Left ventricle myocardium inferior (tissue), 1 donor: ENCODE data around the gene ADAMTS12. TPM values are rescaled to one million over a fixed set of nuclear protein-coding genes. Genes with fewer than 3 reads are reported as not detected.

ENCODE experiments used
- DNase-seq: peaks from one replicate; pipeline ENCODE4 v3.0.0-alpha.2; 2020
- H3K27ac ChIP-seq: fragments of 200-600 bp; replicated peaks from 2 replicates; pipeline ENCODE4 v1.8.0; 2021
- H3K27me3 ChIP-seq: fragments of 200-600 bp; 2 replicates; pipeline ENCODE4 v1.8.0; 2021; ENCODE audit warnings: low read depth
- H3K36me3 ChIP-seq: fragments of 200-600 bp; 2 replicates; pipeline ENCODE4 v1.8.0; 2021
- H3K4me1 ChIP-seq: fragments of 200-600 bp; 2 replicates; pipeline ENCODE4 v1.8.0; 2021
- H3K4me3 ChIP-seq: fragments of 200-600 bp; 2 replicates; pipeline ENCODE4 v1.8.0; 2021; ENCODE audit warnings: mild to moderate bottlenecking, moderate library complexity
- H3K9me3 ChIP-seq: fragments of 200-600 bp; replicated peaks from 2 replicates; pipeline ENCODE4 v1.8.0; 2021
- intact Hi-C: fragments of 100-400 bp; cut with micrococcal nuclease; formaldehyde crosslinking; loops from one replicate; pipeline ENCODE4 v1.11.0; 2022
- total RNA-seq: library from RNA; stranded (reverse); fragmentation: NEBNext Ultra II Directional; extraction: Animal tissue kit (Norgen Biotek cat#: 25700); gene quantifications from one replicate; pipeline ENCODE4 v1.2.1, GENCODE V29; 2021
- TF ChIP-seq, protein P1 (sequence below): fragments of 200-600 bp; IDR thresholded peaks from 2 replicates; pipeline ENCODE4 v1.8.0; 2021; ENCODE audit warnings: antibody characterized with exemption, mild to moderate bottlenecking, borderline replicate concordance
- donor health status: DM: no; HTN: yes; CAD: no; lungs with severe emphysema.

Gene ADAMTS12
- total RNA-seq, 1 donor from 2014 or later = 0.85 TPM

DNA sequence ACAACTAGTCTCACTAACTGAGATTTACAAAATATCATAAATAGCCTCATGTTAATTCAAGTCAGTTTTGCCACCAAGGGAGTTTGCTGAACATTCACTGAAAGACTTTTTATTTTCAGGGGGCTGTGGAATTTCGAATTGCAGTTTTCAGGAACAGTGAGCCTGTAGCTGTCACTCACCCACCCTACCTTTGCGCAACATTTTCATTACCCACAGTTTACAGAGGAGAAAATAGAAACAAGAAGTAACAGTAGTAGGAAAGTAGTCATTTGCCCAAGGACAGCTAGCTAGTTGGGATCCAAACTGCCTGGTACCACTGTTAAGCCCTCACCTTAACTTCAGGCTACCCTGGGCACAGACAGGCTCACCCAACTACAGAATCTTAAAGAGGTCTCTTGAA lies 154.1 kb downstream of the ADAMTS12 start:
- Histone ChIP-seq H3K27me3 (no peaks in the 10 kb centered on the region), H3K27ac (no peak overlapping the region), H3K4me3 (no peak overlapping the region), H3K9me3 (no peaks in the 10 kb centered on the region), H3K36me3 (no peaks in the 10 kb centered on the region), H3K4me1 (no peaks in the 10 kb centered on the region)
- intact Hi-C loops = no loop called here
- TF ChIP-seq, protein P1, sequence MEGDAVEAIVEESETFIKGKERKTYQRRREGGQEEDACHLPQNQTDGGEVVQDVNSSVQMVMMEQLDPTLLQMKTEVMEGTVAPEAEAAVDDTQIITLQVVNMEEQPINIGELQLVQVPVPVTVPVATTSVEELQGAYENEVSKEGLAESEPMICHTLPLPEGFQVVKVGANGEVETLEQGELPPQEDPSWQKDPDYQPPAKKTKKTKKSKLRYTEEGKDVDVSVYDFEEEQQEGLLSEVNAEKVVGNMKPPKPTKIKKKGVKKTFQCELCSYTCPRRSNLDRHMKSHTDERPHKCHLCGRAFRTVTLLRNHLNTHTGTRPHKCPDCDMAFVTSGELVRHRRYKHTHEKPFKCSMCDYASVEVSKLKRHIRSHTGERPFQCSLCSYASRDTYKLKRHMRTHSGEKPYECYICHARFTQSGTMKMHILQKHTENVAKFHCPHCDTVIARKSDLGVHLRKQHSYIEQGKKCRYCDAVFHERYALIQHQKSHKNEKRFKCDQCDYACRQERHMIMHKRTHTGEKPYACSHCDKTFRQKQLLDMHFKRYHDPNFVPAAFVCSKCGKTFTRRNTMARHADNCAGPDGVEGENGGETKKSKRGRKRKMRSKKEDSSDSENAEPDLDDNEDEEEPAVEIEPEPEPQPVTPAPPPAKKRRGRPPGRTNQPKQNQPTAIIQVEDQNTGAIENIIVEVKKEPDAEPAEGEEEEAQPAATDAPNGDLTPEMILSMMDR = no peak
- no peak for DNase-seq

DNA sequence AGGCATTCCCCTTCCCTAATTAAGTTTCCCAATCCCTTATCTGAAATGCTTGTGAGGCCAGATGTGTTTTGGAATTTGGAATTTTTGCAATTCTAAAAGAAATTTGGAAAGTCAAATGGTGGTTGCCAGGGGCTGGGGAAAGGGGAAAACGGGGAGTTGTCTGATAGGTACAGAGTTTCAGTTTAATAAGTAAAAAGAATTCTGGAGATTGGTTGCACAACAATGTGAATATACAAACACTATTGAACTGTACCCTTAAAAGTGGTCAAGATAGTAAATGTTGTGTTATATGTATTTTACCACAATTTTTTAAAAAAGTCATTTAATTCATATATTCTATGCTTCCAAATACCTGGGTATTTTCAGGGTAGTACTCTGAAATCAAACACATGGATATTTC lies 154.5 kb downstream of the ADAMTS12 start:
- intact Hi-C loops = no loop called here
- DNase-seq = no peak
- no peaks in the 10 kb centered on the region for H3K9me3 ChIP-seq
- no peaks in the 10 kb centered on the region for H3K36me3 ChIP-seq
- H3K4me1 ChIP-seq = no peaks in the 10 kb centered on the region
- no peak overlapping the region for H3K4me3 ChIP-seq
- TF ChIP-seq, protein P1 = no peak
- no peak overlapping the region for H3K27ac ChIP-seq
- no peaks in the 10 kb centered on the region for H3K27me3 ChIP-seq

DNA sequence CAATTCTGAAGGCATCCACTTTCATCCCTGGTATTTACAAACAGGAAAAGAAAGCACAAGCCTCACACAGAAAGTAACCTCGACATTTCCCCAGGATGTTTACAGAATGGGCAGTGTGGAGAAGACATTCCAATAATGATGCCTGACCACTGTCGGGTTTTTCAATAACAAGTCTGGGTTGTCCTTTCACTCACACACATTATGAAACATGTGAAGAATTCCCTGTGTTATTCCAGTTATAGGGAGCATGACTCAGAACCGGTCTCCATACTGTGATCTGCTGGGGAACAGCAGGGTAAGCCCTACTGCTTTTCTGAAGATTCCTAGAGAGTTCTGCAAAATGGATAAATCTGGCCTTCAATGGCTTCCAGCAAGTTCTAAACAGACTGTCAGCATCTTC lies 155.3 kb downstream of the ADAMTS12 start:
- no peaks in the 10 kb centered on the region for H3K36me3 ChIP-seq
- H3K9me3 ChIP-seq = no peaks in the 10 kb centered on the region
- intact Hi-C loops = no loop called here
- no peak for DNase-seq
- TF ChIP-seq, protein P1 = no peak
- no peak overlapping the region for H3K27ac ChIP-seq
- no peak overlapping the region for H3K4me3 ChIP-seq
- no peaks in the 10 kb centered on the region for H3K4me1 ChIP-seq
- H3K27me3 ChIP-seq = peaks cover under 1% of the 10 kb centered on the region

DNA sequence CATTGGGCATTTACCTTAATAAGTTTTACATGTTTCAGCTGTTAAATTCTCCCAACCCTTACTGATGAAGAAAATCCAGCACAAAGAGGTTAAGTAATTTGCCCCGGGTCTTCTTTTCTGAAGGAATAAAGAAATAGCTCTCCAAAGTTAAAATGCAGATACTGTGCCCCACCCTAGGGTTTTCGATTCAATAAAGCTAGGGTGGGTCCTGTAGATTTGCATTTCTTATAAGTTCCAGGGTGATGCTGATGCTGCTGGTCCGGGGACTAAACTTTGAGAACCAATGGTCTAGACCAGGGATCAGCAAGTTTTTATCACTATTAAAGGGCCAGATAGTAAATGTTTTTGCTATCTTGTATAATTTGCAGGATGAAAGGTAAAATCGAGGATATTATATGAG lies 156.7 kb downstream of the ADAMTS12 start:
- H3K27me3 ChIP-seq = peaks cover 8% of the 10 kb centered on the region
- no peaks in the 10 kb centered on the region for H3K9me3 ChIP-seq
- no peak for DNase-seq
- no peak overlapping the region for H3K4me3 ChIP-seq
- intact Hi-C loops = no loop called here
- H3K36me3 ChIP-seq = no peaks in the 10 kb centered on the region
- TF ChIP-seq, protein P1 = no peak
- H3K27ac ChIP-seq = no peak overlapping the region
- no peaks in the 10 kb centered on the region for H3K4me1 ChIP-seq

DNA sequence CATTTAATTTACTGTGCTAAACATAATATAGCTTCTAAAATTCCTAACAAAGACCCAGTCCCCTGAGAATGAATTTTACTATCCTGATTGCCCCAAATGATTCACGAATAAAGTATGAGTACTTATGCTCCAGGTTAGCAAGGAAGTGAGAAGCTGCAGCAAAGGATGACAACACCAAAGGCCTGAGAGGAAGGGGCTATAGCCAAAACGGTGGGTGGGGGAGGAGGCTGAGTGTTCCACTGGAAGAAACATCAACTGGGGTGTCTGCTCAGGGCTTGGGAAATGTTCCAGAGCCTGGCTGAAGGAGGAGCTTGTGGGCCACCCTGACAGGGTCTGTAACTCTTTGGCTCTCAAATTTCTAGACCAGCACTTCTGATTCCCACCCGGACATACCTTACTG lies 157.3 kb downstream of the ADAMTS12 start:
- Histone ChIP-seq H3K27ac (no peak overlapping the region), H3K4me1 (no peaks in the 10 kb centered on the region), H3K27me3 (peaks cover 8% of the 10 kb centered on the region), H3K4me3 (no peak overlapping the region), H3K9me3 (no peaks in the 10 kb centered on the region), H3K36me3 (no peaks in the 10 kb centered on the region)
- intact Hi-C loops = no loop called here
- no peak for DNase-seq
- TF ChIP-seq, protein P1 = no peak

DNA sequence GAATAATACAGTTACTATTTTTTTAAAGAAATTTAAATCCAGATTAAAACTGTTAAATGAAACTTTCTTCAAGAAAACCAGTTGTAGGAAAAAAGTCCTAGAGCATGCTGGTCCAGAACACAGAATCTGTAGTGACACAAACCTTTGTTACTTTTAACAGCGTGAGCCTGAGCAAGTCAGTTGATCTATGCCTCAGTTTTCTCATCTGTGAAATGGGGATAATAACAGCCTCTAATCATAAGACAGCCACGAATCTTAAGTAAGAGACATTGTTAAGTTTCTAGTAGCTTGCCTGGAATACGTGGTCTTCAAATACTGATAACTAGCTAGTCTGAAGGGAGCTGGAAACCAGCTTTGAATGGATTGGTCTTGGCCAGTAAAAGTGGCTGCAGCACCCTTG lies 158.6 kb downstream of the ADAMTS12 start:
- H3K9me3 ChIP-seq = no peaks in the 10 kb centered on the region
- no peak overlapping the region for H3K4me3 ChIP-seq
- TF ChIP-seq, protein P1 = no peak
- DNase-seq = no peak
- H3K27me3 ChIP-seq = peaks cover 12% of the 10 kb centered on the region
- no peaks in the 10 kb centered on the region for H3K4me1 ChIP-seq
- intact Hi-C loops = no loop called here
- no peaks in the 10 kb centered on the region for H3K36me3 ChIP-seq
- H3K27ac ChIP-seq = no peak overlapping the region
